Mesothelial cell of epicardium (in vitro differentiated cells): Measurements from ENCODE around the gene BNIP3. TPM values are rescaled to one million over a fixed set of nuclear protein-coding genes. Genes with fewer than 3 reads are reported as not detected.
A peak's percentile ranks its signal among the peaks of the same experiment; 100 is the strongest.

Experiments
- DNase-seq, 2 experiments: peaks; one replicate each; pipeline ENCODE4 v3.0.0; 2021; ENCODE audit warnings: low spot score in 2 of 2; ENCODE audit not compliant: unreplicated experiment in 2 of 2
- H3K27ac Mint-ChIP-seq: 2 replicates; pipeline ENCODE4 v1.8.0; 2021; ENCODE audit warnings: mixed read lengths
- H3K27me3 Mint-ChIP-seq: 2 replicates; pipeline ENCODE4 v1.8.0; 2021; ENCODE audit warnings: low read depth, mixed read lengths
- H3K36me3 Mint-ChIP-seq: 2 replicates; pipeline ENCODE4 v1.8.0; 2021; ENCODE audit warnings: mixed read lengths
- H3K4me1 Mint-ChIP-seq: 2 replicates; pipeline ENCODE4 v1.8.0; 2021; ENCODE audit warnings: mixed read lengths
- H3K4me3 Mint-ChIP-seq: 2 replicates; pipeline ENCODE4 v1.8.0; 2021; ENCODE audit warnings: mild to moderate bottlenecking, moderate library complexity, mixed read lengths
- H3K9me3 Mint-ChIP-seq: 2 replicates; pipeline ENCODE4 v1.8.0; 2021; ENCODE audit warnings: mixed read lengths
- total RNA-seq: library from RNA; stranded (reverse); gene quantifications from 3 replicates; pipeline ENCODE4 v1.2.1, GENCODE V29; 2021
- TF ChIP-seq, protein P1 (sequence below): fragments of 200-600 bp; sonication (generic); IDR thresholded peaks from one replicate; pipeline ENCODE4 v1.5.0; 2021; ENCODE audit warnings: antibody characterized with exemption; ENCODE audit not compliant: unreplicated experiment

BNIP3 gene
- total RNA-seq, 1 donor from 2014 or later, result 50.8 TPM

GRCh38 chr10:131983780-131984179 lies 2.1 kb upstream of the BNIP3 start:
- Mint-ChIP-seq H3K27ac (no peak overlapping the region), H3K9me3 (peaks cover 30% of the 10 kb centered on the region), H3K36me3 (peaks cover 10% of the 10 kb centered on the region), H3K4me3 (peak overlapping the region; percentile 55), H3K27me3 (peaks cover 41% of the 10 kb centered on the region), H3K4me1 (peaks cover 19% of the 10 kb centered on the region)
- DNase-seq, result no peak
- TF ChIP-seq, protein P1, sequence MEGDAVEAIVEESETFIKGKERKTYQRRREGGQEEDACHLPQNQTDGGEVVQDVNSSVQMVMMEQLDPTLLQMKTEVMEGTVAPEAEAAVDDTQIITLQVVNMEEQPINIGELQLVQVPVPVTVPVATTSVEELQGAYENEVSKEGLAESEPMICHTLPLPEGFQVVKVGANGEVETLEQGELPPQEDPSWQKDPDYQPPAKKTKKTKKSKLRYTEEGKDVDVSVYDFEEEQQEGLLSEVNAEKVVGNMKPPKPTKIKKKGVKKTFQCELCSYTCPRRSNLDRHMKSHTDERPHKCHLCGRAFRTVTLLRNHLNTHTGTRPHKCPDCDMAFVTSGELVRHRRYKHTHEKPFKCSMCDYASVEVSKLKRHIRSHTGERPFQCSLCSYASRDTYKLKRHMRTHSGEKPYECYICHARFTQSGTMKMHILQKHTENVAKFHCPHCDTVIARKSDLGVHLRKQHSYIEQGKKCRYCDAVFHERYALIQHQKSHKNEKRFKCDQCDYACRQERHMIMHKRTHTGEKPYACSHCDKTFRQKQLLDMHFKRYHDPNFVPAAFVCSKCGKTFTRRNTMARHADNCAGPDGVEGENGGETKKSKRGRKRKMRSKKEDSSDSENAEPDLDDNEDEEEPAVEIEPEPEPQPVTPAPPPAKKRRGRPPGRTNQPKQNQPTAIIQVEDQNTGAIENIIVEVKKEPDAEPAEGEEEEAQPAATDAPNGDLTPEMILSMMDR, result no peak

- H3K27ac Mint-ChIP-seq, result no peak overlapping the region
- TF ChIP-seq, protein P1, result no peak
These were observed 1.1 kb upstream of the BNIP3 start for GRCh38 chr10:131982796-131983195.

DNA sequence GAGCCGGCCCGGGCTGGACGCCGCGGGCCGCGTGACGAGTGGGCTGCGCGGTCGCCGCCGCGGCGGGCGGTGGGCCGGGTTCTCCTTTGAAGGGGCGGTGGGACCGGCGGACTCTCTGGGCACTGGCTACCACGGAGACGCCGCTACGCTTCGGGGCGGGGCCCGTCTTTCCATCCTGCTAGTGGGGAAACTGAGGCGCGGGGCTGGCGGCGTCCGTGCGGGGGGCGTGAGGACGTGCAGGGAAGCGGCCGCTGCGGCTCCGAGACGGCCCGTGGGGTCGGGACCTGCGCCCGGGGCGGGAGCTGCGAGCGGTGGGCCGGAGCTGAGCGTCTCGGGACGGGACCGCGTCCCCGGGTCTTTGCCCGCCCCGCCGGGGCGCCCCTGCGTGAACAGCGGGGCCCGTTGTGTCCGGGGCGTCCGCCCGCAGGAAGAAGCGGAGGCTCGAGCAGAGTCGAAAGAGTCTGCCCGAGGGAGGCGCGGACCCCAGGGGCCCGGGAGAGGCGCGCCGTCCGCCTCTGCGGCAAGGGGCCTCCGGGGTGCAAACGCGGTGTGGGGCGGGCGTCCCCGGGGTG lies 548 bp upstream of the BNIP3 start:
- Mint-ChIP-seq H3K27me3 (peaks cover 41% of the 10 kb centered on the region), H3K36me3 (peaks cover 20% of the 10 kb centered on the region), H3K9me3 (peaks cover 25% of the 10 kb centered on the region), H3K27ac (no peak overlapping the region), H3K4me1 (peaks cover 29% of the 10 kb centered on the region), H3K4me3 (peak overlapping the region; percentile 60)
- no peak for DNase-seq
- TF ChIP-seq, protein P1, result no peak

More at GRCh38 chr10:131982796-131983195, 1.1 kb upstream of the BNIP3 start:
- H3K9me3 Mint-ChIP-seq, result peaks cover 25% of the 10 kb centered on the region
- peaks cover 26% of the 10 kb centered on the region for H3K4me1 Mint-ChIP-seq
- peaks cover 16% of the 10 kb centered on the region for H3K36me3 Mint-ChIP-seq
- H3K27me3 Mint-ChIP-seq, result peaks cover 41% of the 10 kb centered on the region
- peak overlapping the region; percentile 55 for H3K4me3 Mint-ChIP-seq
- DNase-seq, result no peak

DNA sequence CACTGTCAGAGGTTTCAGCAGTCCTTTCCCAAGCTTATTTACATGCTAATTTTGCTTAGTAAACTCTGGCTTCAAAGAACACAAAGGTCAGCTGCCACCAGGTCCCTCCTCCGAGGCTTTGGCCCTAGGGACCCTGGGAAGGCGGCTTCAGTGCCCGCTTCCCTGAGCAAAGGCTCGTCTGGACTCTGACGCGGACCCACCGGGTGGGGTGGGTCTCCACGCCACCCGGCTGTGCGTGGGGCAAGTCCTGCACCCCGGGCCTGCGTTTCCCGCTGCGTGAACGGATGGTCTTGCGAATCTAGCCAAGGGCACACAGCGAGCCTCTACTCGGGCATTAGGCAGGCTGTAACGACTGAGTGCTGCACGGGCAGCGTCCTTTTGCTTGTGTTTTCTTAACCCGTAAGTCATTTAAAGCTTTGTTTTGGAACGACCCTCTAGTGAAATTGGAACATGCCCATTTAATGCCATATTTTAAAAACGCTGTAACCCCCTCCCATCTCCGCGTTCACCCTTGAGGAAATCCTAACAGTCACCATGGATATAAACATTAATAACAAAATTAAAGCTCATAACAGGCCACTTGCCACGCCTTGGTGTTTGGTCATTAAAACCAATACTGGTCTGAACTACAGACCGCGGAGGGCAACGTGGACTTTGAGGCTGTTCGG lies 828 bp downstream of the BNIP3 start:
- TF ChIP-seq, protein P1, result no peak
- peaks cover 29% of the 10 kb centered on the region for H3K4me1 Mint-ChIP-seq
- no peak for DNase-seq
- peaks cover 18% of the 10 kb centered on the region for H3K36me3 Mint-ChIP-seq
- H3K9me3 Mint-ChIP-seq, result peaks cover 23% of the 10 kb centered on the region
- H3K27ac Mint-ChIP-seq, result no peak overlapping the region
- H3K4me3 Mint-ChIP-seq, result peak overlapping the region; percentile 81
- H3K27me3 Mint-ChIP-seq, result peaks cover 39% of the 10 kb centered on the region

DNA sequence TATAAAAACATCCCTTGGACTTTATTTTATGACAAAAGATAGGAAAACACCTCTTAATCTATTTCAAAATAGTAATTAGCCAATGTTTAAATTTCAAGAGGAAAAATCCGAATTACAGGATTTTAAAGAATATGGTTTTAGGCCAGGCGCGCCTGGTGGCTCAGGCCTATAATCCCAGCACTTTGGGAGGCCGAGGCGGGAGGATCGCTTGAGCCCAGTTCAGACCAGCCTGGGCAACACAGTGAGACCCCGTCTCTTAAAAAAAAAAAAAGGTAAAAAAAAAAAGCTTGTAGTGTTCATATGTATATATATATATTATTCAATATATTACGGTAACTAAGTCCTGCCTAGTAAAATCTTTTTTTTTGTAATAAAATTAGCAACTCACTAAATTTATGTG lies 1.4 kb downstream of the BNIP3 start:
- H3K36me3 Mint-ChIP-seq, result peaks cover 16% of the 10 kb centered on the region
- no peak overlapping the region for H3K27ac Mint-ChIP-seq
- peak overlapping the region; percentile 81 for H3K4me3 Mint-ChIP-seq
- TF ChIP-seq, protein P1, result no peak
- H3K4me1 Mint-ChIP-seq, result peaks cover 29% of the 10 kb centered on the region
- DNase-seq, result no peak
- H3K27me3 Mint-ChIP-seq, result peaks cover 37% of the 10 kb centered on the region
- H3K9me3 Mint-ChIP-seq, result peaks cover 21% of the 10 kb centered on the region
